Panc1 (cell line): Measurements from ENCODE around the gene AGBL1. TPM values are rescaled to one million over a fixed set of nuclear protein-coding genes. Genes with fewer than 3 reads are reported as not detected.

Source experiments
- ATAC-seq: fragments of 200-7000 bp; cut with Tn5 transposase; 2 replicates; pipeline ENCODE4 v1.9.1; 2020; ENCODE audit warnings: mild to moderate bottlenecking, moderate library complexity
- BruUV-seq: library from RNA; stranded (reverse); fragments of 400-500 nt; replicated peaks from 2 replicates; lab custom pipeline; 2021; lab: Mats Ljungman, UMichigan
- CTCF ChIA-PET: fragments of 300-600 bp; sonication (Branson Sonifier 250); formaldehyde crosslinking; loops from one replicate; lab custom pipeline; 2022; ENCODE audit warnings: antibody characterized with exemption; lab: Charles Lee
- POLR2A ChIA-PET: fragments of 300-600 bp; sonication (Branson Sonifier 250); formaldehyde crosslinking; loops from one replicate; lab custom pipeline; 2022; ENCODE audit warnings: antibody characterized with exemption; lab: Charles Lee
- DNase-seq: peaks from one replicate; pipeline ENCODE4 v3.0.0-alpha.2; 2010; ENCODE audit warnings: low read depth, low spot score
- H3K27ac ChIP-seq: 2 replicates; pipeline ENCODE4 v1.5.1; 2011; ENCODE audit warnings: mild to moderate bottlenecking, low read length, inconsistent platforms
- H3K27me3 ChIP-seq: fragments of 200-500 bp; sonication (Bioruptor generic); 2 replicates; pipeline ENCODE4 v1.6.0; 2014; ENCODE audit warnings: low read length, inconsistent platforms; ENCODE audit not compliant: control insufficient read depth, insufficient read depth
- H3K36me3 ChIP-seq: fragments of 200-500 bp; sonication (Bioruptor generic); 2 replicates; pipeline ENCODE4 v1.5.1; 2014; ENCODE audit warnings: inconsistent platforms, mild to moderate bottlenecking, low read length, moderate library complexity; ENCODE audit not compliant: control insufficient read depth, insufficient read depth
- H3K4me1 ChIP-seq: 2 replicates; pipeline ENCODE4 v1.5.1; 2011; ENCODE audit warnings: inconsistent platforms, mild to moderate bottlenecking, low read length, moderate library complexity; ENCODE audit not compliant: control insufficient read depth, insufficient read depth
- H3K4me3 ChIP-seq, 2 experiments: 2 replicates each; pipeline ENCODE4 v1.5.1; 2011 to 2012; ENCODE audit warnings: low read depth in 2 of 2, low read length in 2 of 2, mild to moderate bottlenecking in 2 of 2, inconsistent platforms in 1 of 2, moderate library complexity in 1 of 2
- H3K9me3 ChIP-seq: fragments of 200-500 bp; sonication (Bioruptor generic); 2 replicates; pipeline ENCODE4 v1.5.1; 2014; ENCODE audit warnings: low read depth, mild to moderate bottlenecking, inconsistent platforms, low read length, moderate library complexity; ENCODE audit not compliant: control insufficient read depth, insufficient read depth
- CTCF ChIP-seq: fragments of 450-650 bp; IDR thresholded peaks from 2 replicates; pipeline ENCODE4 v1.5.1; 2017; ENCODE audit warnings: mild to moderate bottlenecking
- POLR2AphosphoS5 ChIP-seq: IDR thresholded peaks from 2 replicates; pipeline ENCODE4 v1.6.1; 2012; ENCODE audit warnings: mild to moderate bottlenecking, low read depth, low read length, moderate library complexity
- REST ChIP-seq, 2 experiments: IDR thresholded peaks; 2 replicates each; pipeline ENCODE4 v1.6.1; 2011 to 2012; ENCODE audit warnings: low read depth in 2 of 2, control low read depth in 1 of 2, low read length in 1 of 2, mild to moderate bottlenecking in 1 of 2, moderate library complexity in 1 of 2; ENCODE audit not compliant: insufficient read depth in 1 of 2
- SIN3A ChIP-seq: IDR thresholded peaks from 2 replicates; pipeline ENCODE4 v1.6.1; 2012; ENCODE audit warnings: low read depth, mild to moderate bottlenecking, low read length, moderate library complexity, borderline replicate concordance; ENCODE audit not compliant: insufficient read depth
- TCF7L2 ChIP-seq: IDR thresholded peaks from 2 replicates; pipeline ENCODE4 v1.6.1; 2011; ENCODE audit warnings: mild to moderate bottlenecking, low read depth, low read length, inconsistent platforms
- in situ Hi-C: cut with HindIII; loops from 2 replicates; pipeline ENCODE4 v1.10.0; 2016; ENCODE audit warnings: low sequenced_read_pairs, low pct_unique_long_range_greater_than_20kb
- intact Hi-C: fragments of 100-400 bp; cut with micrococcal nuclease; formaldehyde crosslinking; loops from one replicate; pipeline ENCODE4 v1.10.0; 2022; ENCODE audit not compliant: unreplicated experiment
- total RNA-seq: library from RNA; stranded (reverse); gene quantifications from one replicate; pipeline ENCODE4 v1.2.1, GENCODE V29; 2021; ENCODE audit not compliant: unreplicated experiment

Gene AGBL1
- total RNA-seq, 1 experiment from 2014 or later: not detected

GRCh38 chr15:86804406-86804805 lies 724.7 kb downstream of the AGBL1 start:
- no peaks in the 10 kb centered on the region for H3K9me3 ChIP-seq
- H3K36me3 ChIP-seq: no peaks in the 10 kb centered on the region
- no peak for DNase-seq
- in situ Hi-C loops (no loop called here), intact Hi-C loops (no loop called here)
- no TSS peak for BruUV-seq
- TF ChIP-seq SIN3A (no peak), REST (IDR thresholded peaks at IDR 0.05; ENCODE audit: insufficient read depth in 1 of 2, low read depth in 2 of 2, low read length in 1 of 2) (no peak), CTCF (no peak), POLR2AphosphoS5 (no peak), TCF7L2 (no peak)
- H3K27ac ChIP-seq: no peak overlapping the region
- CTCF ChIA-PET: no interaction called here
- POLR2A ChIA-PET: no interaction called here
- H3K4me3 ChIP-seq: no peak overlapping the region
- ATAC-seq: no peak
- no peaks in the 10 kb centered on the region for H3K4me1 ChIP-seq
- no peaks in the 10 kb centered on the region for H3K27me3 ChIP-seq

- POLR2A ChIA-PET: no interaction called here
- CTCF ChIA-PET: no interaction called here
- no peak for TF ChIP-seq REST (IDR thresholded peaks at IDR 0.05; ENCODE audit: insufficient read depth in 1 of 2, low read depth in 2 of 2, low read length in 1 of 2)
- no peak for TF ChIP-seq CTCF
Observed at GRCh38 chr15:86810329-86810728, 730.7 kb downstream of the AGBL1 start.

More at GRCh38 chr15:86810329-86810728, 730.7 kb downstream of the AGBL1 start:
- Histone ChIP-seq H3K27ac (no peak overlapping the region), H3K4me3 (no peak overlapping the region), H3K36me3 (no peaks in the 10 kb centered on the region), H3K4me1 (no peaks in the 10 kb centered on the region), H3K9me3 (no peaks in the 10 kb centered on the region), H3K27me3 (no peaks in the 10 kb centered on the region)
- DNase-seq (no peak), ATAC-seq (no peak)
- in situ Hi-C loops (no loop called here), intact Hi-C loops (no loop called here)
- BruUV-seq: no TSS peak
